Mesenchymal stem cell (in vitro differentiated cells and primary cell): Measurements from ENCODE around the gene OLR1.

ENCODE experiments used
- DNase-seq: peaks from one replicate; pipeline ENCODE4 v3.0.0-alpha.2; 2013
- H2AFZ ChIP-seq: one replicate; pipeline ENCODE4 v1.6.1; 2013; ENCODE audit warnings: low read depth, mild to moderate bottlenecking, control low read depth, inconsistent platforms, low read length, moderate library complexity
- H2AK5ac ChIP-seq: 2 replicates; pipeline ENCODE4 v1.6.1; 2013; ENCODE audit warnings: low read length, moderate library complexity, mild to moderate bottlenecking, inconsistent platforms; ENCODE audit not compliant: severe bottlenecking
- H2BK120ac ChIP-seq: one replicate; pipeline ENCODE4 v1.6.1; 2013; ENCODE audit warnings: low read depth, mild to moderate bottlenecking, inconsistent platforms, low read length, moderate library complexity
- H2BK12ac ChIP-seq, 2 experiments: one replicate each; pipeline ENCODE4 v1.6.1; 2013; ENCODE audit warnings: inconsistent platforms in 2 of 2, low read length in 2 of 2, mild to moderate bottlenecking in 2 of 2, moderate library complexity in 2 of 2, control low read depth in 1 of 2
- H2BK15ac ChIP-seq: one replicate; pipeline ENCODE4 v1.6.1; 2013; ENCODE audit warnings: mild to moderate bottlenecking, low read depth, inconsistent platforms; ENCODE audit not compliant: poor library complexity, severe bottlenecking
- H2BK5ac ChIP-seq: 2 replicates; pipeline ENCODE4 v1.6.1; 2013; ENCODE audit warnings: low read depth, mild to moderate bottlenecking, low read length, control low read depth, inconsistent platforms; ENCODE audit not compliant: poor library complexity, severe bottlenecking
- H3K14ac ChIP-seq, 2 experiments: one replicate each; pipeline ENCODE4 v1.6.1; 2013; ENCODE audit warnings: inconsistent platforms in 2 of 2, low read length in 2 of 2, control low read depth in 1 of 2, mild to moderate bottlenecking in 1 of 2, moderate library complexity in 1 of 2
- H3K18ac ChIP-seq, 2 experiments: one replicate each; pipeline ENCODE4 v1.6.1; 2013; ENCODE audit warnings: inconsistent platforms in 2 of 2, low read length in 2 of 2, control low read depth in 1 of 2, low read depth in 1 of 2, mild to moderate bottlenecking in 1 of 2
- H3K23ac ChIP-seq, 2 experiments: one replicate each; pipeline ENCODE4 v1.6.1; 2013; ENCODE audit warnings: inconsistent platforms in 2 of 2, low read length in 2 of 2, mild to moderate bottlenecking in 2 of 2, moderate library complexity in 2 of 2, control low read depth in 1 of 2
- H3K27ac ChIP-seq: 2 replicates; pipeline ENCODE4 v1.5.1; 2013; ENCODE audit warnings: mild to moderate bottlenecking, moderate library complexity, low read length, control low read depth, inconsistent platforms; ENCODE audit not compliant: poor library complexity, severe bottlenecking
- H3K27me3 ChIP-seq, 2 experiments: 2 replicates each; pipeline versions ENCODE4 v1.6.1 to v1.7.0; 2013; ENCODE audit warnings: low read length in 2 of 2, mild to moderate bottlenecking in 2 of 2, moderate library complexity in 2 of 2, control low read depth in 1 of 2, inconsistent platforms in 1 of 2; ENCODE audit not compliant: control insufficient read depth in 1 of 2, insufficient read depth in 1 of 2
- H3K36me3 ChIP-seq, 2 experiments: 2 replicates each; pipeline versions ENCODE4 v1.6.1 to v1.7.0; 2013; ENCODE audit warnings: low read length in 2 of 2, control low read depth in 1 of 2, inconsistent platforms in 1 of 2, low read depth in 1 of 2, mild to moderate bottlenecking in 1 of 2; ENCODE audit not compliant: insufficient read depth in 2 of 2, control insufficient read depth in 1 of 2
- H3K4ac ChIP-seq, 2 experiments: one replicate each; pipeline ENCODE4 v1.6.1; 2013; ENCODE audit warnings: inconsistent platforms in 2 of 2, low read length in 2 of 2, mild to moderate bottlenecking in 2 of 2, moderate library complexity in 2 of 2, control low read depth in 1 of 2, low read depth in 1 of 2
- H3K4me1 ChIP-seq: 2 replicates; pipeline ENCODE4 v1.6.1; 2013; ENCODE audit warnings: low read depth, low read length, control low read depth; ENCODE audit not compliant: control insufficient read depth, insufficient read depth
- H3K4me2 ChIP-seq: 2 replicates; pipeline ENCODE4 v1.6.1; 2013; ENCODE audit warnings: low read length, mild to moderate bottlenecking, inconsistent platforms; ENCODE audit not compliant: poor library complexity, severe bottlenecking
- H3K4me3 ChIP-seq, 2 experiments: 2 replicates each; pipeline versions ENCODE4 v1.5.1 to v1.7.0; 2013; ENCODE audit warnings: low read length in 2 of 2, mild to moderate bottlenecking in 2 of 2, control low read depth in 1 of 2, low read depth in 1 of 2; ENCODE audit not compliant: insufficient read depth in 1 of 2
- H3K79me1 ChIP-seq: replicated peaks from 2 replicates; pipeline ENCODE4 v1.6.1; 2013; ENCODE audit warnings: mild to moderate bottlenecking, control low read depth, low read length, inconsistent platforms; ENCODE audit not compliant: poor library complexity, severe bottlenecking
- H3K9ac ChIP-seq: 2 replicates; pipeline ENCODE4 v1.7.0; 2013; ENCODE audit warnings: mild to moderate bottlenecking, low read length, moderate library complexity
- H3K9me3 ChIP-seq: 2 replicates; pipeline ENCODE4 v1.7.0; 2013; ENCODE audit warnings: mild to moderate bottlenecking, low read length; ENCODE audit not compliant: control insufficient read depth
- H4K8ac ChIP-seq: one replicate; pipeline ENCODE4 v1.6.1; 2013; ENCODE audit warnings: inconsistent platforms, mild to moderate bottlenecking, low read length, moderate library complexity
- H4K91ac ChIP-seq: one replicate; pipeline ENCODE4 v1.6.1; 2013; ENCODE audit warnings: mild to moderate bottlenecking, low read length, inconsistent platforms
- WGBS: methylation state at CpG from one replicate; pipeline ENCODE4 v1.1.7; 2013; ENCODE audit warnings: mixed read lengths; 5-methylcytosine and 5-hydroxymethylcytosine counted together

The OLR1 gene

DNA sequence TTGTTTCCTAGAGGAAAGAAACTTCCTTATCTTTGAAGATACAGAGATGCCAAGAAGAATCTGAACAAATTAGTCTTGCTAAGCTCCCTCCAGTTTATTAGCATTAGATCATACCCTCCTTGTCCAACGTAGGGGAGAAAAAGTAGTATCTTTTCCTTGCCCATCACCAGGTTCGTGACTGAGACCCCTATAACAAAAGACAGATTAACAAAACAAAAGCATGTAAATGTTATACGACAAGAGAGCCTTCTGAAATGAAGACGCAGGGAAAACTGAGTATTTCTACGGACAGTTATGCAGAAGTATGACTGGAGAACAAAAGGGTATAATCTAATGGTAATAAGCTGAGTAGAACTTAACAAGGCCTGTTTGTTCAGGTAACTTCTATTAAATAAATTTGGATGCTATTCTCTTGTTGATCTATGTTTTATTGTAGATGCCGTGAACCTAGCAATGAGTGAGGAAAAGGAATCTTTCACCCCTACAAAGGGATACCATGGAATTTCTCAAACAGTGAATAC is 39.0 kb downstream of the OLR1 start:
- WGBS: 73% methylated on average over 5 of the region's 6 CpGs

DNA sequence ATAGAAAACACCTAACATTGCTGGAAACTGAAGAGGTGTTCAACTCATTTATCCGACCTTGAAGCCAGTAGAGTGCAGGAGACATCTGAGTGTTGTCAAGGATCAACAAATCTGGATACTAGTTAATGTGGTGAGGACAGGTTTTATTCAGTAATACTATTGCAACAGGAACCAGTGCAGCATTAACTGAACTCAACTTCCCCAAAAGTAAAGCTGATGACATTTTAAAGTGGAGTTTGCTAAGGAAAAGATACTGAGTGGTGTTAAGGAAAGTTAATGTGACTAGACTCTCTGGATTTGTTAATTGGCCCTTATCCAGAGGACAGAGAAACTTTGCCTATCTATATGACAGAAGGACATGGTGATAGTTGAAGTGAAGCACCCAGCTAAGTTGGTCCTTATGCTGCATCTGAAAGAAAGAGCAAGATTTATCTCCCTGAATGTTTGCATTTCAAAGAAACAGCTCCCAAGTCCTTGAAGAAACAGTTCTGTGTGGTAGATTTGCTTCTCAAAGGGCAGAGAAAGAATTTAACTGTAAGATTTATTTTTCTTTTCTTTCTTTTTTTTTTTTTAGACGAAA is 40.7 kb downstream of the OLR1 start:
- Histone ChIP-seq H3K9me3 (no peaks in the 10 kb centered on the region), H3K4me3 (no peak overlapping the region), H3K4ac (no peak overlapping the region), H3K27me3 (no peaks in the 10 kb centered on the region), H4K8ac (no peak overlapping the region), H3K79me1 (no peaks in the 10 kb centered on the region), H2AFZ (no peak overlapping the region), H2BK120ac (no peak overlapping the region), H4K91ac (no peak overlapping the region), H3K36me3 (no peaks in the 10 kb centered on the region), H3K9ac (no peak overlapping the region), H3K14ac (no peak overlapping the region), H2BK15ac (no peak overlapping the region), H3K23ac (no peak overlapping the region), H3K4me1 (no peaks in the 10 kb centered on the region), H2BK5ac (no peak overlapping the region), H3K4me2 (no peak overlapping the region), H3K18ac (no peak overlapping the region), H2AK5ac (no peak overlapping the region), H2BK12ac (no peak overlapping the region), H3K27ac (no peak overlapping the region)
- WGBS: 66% methylated on average over 2 of the region's 2 CpGs
- DNase-seq: no peak

More for the DNA sequence above, 39.0 kb downstream of the OLR1 start:
- Histone ChIP-seq H2AFZ (no peak overlapping the region), H3K27ac (no peak overlapping the region), H3K18ac (no peak overlapping the region), H3K14ac (no peak overlapping the region), H3K9ac (no peak overlapping the region), H2AK5ac (no peak overlapping the region), H3K4me2 (no peak overlapping the region), H3K4me1 (no peaks in the 10 kb centered on the region), H3K23ac (no peak overlapping the region), H3K4me3 (no peak overlapping the region), H3K36me3 (no peaks in the 10 kb centered on the region), H4K8ac (no peak overlapping the region), H2BK5ac (no peak overlapping the region), H3K27me3 (no peaks in the 10 kb centered on the region), H3K4ac (no peak overlapping the region), H2BK120ac (no peak overlapping the region), H3K9me3 (no peaks in the 10 kb centered on the region), H3K79me1 (no peaks in the 10 kb centered on the region), H4K91ac (no peak overlapping the region), H2BK12ac (no peak overlapping the region), H2BK15ac (no peak overlapping the region)
- no peak for DNase-seq

DNA sequence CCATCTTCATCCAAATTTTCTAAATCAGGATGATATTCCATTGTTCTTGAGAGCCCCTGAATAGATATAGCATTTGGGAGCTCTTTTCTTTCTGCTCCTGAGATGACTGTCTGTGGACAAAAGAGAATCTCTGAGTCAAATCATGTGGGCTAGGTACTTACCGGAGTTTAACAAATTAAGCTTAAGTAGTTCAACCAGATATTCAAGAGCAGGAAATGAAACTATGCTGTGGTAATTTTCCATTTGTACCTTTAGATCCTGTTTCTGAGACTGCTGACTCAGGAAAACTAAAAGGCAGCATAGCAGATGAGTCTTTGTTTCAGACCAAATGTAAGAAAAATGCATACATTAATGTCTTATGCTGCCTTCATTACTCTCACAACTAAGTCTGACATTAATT is 41.9 kb downstream of the OLR1 start, which contains the start of gene CLEC7A:
Gene CLEC7A, minus strand, starts transcription at position 158 of the 400 bp plus-strand sequence. Its CDS starts 117 bp downstream, at position 41.
- Histone ChIP-seq H3K27ac (no peak within 1 kb of the TSS), H3K14ac (no peak within 1 kb of the TSS), H3K27me3 (no peaks in the 10 kb centered on the region), H3K4me2 (no peak within 1 kb of the TSS), H3K36me3 (no peaks in the 10 kb centered on the region), H3K4me1 (no peaks in the 10 kb centered on the region), H2AFZ (no peak within 1 kb of the TSS), H2BK5ac (no peak within 1 kb of the TSS), H2BK12ac (no peak within 1 kb of the TSS), H4K91ac (no peak within 1 kb of the TSS), H2AK5ac (no peak within 1 kb of the TSS), H3K79me1 (no peaks in the 10 kb centered on the region), H2BK15ac (no peak within 1 kb of the TSS), H4K8ac (no peak within 1 kb of the TSS), H3K23ac (no peak within 1 kb of the TSS), H3K9ac (no peak within 1 kb of the TSS), H3K4ac (no peak within 1 kb of the TSS), H2BK120ac (no peak within 1 kb of the TSS), H3K18ac (no peak within 1 kb of the TSS), H3K9me3 (no peaks in the 10 kb centered on the region), H3K4me3 (no peak within 1 kb of the TSS)
- no peak for DNase-seq
- 29% methylated on average over 1 of the region's 1 CpG for WGBS

DNA sequence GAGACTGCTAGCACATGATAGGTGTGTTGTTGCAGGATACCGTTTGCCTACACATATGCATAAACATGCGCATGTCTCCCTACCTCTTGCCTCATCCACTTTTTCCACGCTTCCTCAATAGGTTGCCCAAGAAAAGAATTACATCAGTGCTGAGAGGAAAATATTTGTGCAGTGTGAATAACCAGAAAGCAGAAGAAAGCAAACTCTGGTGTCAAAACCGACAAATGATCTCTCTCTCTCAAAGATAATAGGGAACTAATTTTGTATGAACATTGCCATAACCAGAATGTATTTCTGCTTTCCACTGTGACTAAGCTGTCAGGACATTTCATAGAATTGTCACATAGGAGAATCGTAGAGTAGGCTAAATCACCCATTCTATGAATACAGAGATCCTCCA is 43.2 kb downstream of the OLR1 start:
- H3K14ac ChIP-seq: no peak overlapping the region
- H3K9ac ChIP-seq: no peak overlapping the region
- no peak overlapping the region for H4K8ac ChIP-seq
- no peak overlapping the region for H2BK12ac ChIP-seq
- H3K4me1 ChIP-seq: no peaks in the 10 kb centered on the region
- H2AFZ ChIP-seq: no peak overlapping the region
- H3K4me2 ChIP-seq: no peak overlapping the region
- no peaks in the 10 kb centered on the region for H3K9me3 ChIP-seq
- H3K36me3 ChIP-seq: no peaks in the 10 kb centered on the region
- no peak overlapping the region for H4K91ac ChIP-seq
- H2BK5ac ChIP-seq: no peak overlapping the region
- DNase-seq: peak; percentile 41
- no peak overlapping the region for H3K4ac ChIP-seq
- WGBS: 75% methylated on average over 3 of the region's 5 CpGs
- H3K18ac ChIP-seq: no peak overlapping the region
- no peak overlapping the region for H3K23ac ChIP-seq
- no peak overlapping the region for H2BK120ac ChIP-seq
- H3K27ac ChIP-seq: no peak overlapping the region
- no peak overlapping the region for H2BK15ac ChIP-seq
- H3K27me3 ChIP-seq: no peaks in the 10 kb centered on the region
- no peak overlapping the region for H3K4me3 ChIP-seq
- no peak overlapping the region for H2AK5ac ChIP-seq
- H3K79me1 ChIP-seq: no peaks in the 10 kb centered on the region
